Omental fat pad (tissue), 4 donors: ENCODE measurements around the gene GAREM1. TPM values are rescaled to one million over a fixed set of nuclear protein-coding genes. Genes with fewer than 3 reads are reported as not detected.

Experiments
- ATAC-seq: fragments of 150-250 bp; one replicate; pipeline ENCODE4 v1.9.1; 2016; ENCODE audit warnings: mild to moderate bottlenecking, moderate library complexity; ENCODE audit not compliant: low FRiP score
- DNase-seq: peaks from one replicate; pipeline ENCODE4 v3.0.0-alpha.2; 2019; ENCODE audit warnings: low spot score
- CTCF ChIP-seq, 3 donors: fragments of 450-650 bp; IDR thresholded peaks; one replicate each; pipeline ENCODE4 v1.5.1; 2016 to 2017; ENCODE audit warnings: antibody characterized with exemption in 3 of 3, mild to moderate bottlenecking in 3 of 3, moderate library complexity in 2 of 3
- total RNA-seq, 4 donors: library from RNA; depleted of rRNA; stranded (reverse); fragments of >200 nt; gene quantifications; one replicate each; pipeline ENCODE4 v1.1.0, GENCODE V29; 2016

The GAREM1 gene
- total RNA-seq, 4 donors from 2014 or later: 11.2 to 22.4 (median 13.8) TPM

- DNase-seq (no peak), ATAC-seq (no peak)
- no peak for TF ChIP-seq CTCF (IDR thresholded peaks at IDR 0.05)
Measured at GRCh38 chr18:32275221-32275620, 195.5 kb downstream of the GAREM1 start.

GRCh38 chr18:32274307-32274706, 196.4 kb downstream of the GAREM1 start:
- ATAC-seq (no peak), DNase-seq (no peak)
- TF ChIP-seq CTCF (IDR thresholded peaks at IDR 0.05): no peak

DNA sequence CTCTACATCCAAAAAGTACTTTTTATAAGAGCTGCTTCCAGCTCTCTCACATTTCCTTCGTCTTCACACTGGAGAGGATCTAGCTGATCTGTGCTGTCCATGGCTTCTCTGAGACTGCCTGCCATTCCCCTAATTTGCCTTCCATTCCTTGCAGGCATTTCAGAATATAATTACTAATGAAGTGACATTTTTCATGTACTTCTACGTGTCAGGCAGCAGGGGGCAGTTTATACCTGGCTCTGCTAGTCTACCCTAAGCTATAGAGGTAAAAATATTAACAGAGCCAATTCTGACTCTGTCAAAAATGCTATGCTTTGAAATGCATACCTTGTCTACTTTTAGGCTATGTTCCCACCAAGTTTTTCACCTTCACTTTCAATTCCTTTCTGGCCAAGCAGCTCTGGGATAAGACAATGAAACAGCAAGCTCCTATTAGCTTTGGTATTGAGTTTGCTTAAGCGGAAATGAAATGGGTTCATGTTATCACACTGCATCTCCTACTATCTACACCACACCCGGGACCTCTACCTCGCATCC, 198.9 kb downstream of the GAREM1 start:
- DNase-seq (no peak), ATAC-seq (peak; percentile 55)
- TF ChIP-seq CTCF (IDR thresholded peaks at IDR 0.05): peak in 1 of 3 donors; percentile 60

DNA sequence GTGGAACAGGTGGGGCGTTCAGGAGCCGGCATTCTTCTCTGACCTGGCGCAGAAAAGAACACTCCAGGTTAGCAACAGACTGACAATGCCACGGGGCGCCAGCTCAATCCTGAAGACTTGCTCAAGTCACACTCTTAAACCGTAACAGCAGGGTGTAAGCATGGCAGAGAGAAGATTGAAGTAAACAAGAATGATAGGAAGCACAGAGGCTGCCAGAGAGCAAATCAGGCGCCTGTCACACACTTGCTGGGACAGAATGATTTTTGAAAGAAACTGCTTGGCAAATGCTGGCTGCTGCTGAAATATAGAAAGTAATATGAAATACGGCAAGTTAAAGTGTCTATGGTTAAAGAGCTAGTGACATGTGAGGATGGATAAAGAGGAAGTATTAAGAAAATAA, 200.3 kb downstream of the GAREM1 start:
- no peak for ATAC-seq
- no peak for DNase-seq
- no peak for TF ChIP-seq CTCF (IDR thresholded peaks at IDR 0.05)

- TF ChIP-seq CTCF (IDR thresholded peaks at IDR 0.05): no peak
- DNase-seq: no peak
- no peak for ATAC-seq
Measured at GRCh38 chr18:32267463-32267862, 203.2 kb downstream of the GAREM1 start.

DNA sequence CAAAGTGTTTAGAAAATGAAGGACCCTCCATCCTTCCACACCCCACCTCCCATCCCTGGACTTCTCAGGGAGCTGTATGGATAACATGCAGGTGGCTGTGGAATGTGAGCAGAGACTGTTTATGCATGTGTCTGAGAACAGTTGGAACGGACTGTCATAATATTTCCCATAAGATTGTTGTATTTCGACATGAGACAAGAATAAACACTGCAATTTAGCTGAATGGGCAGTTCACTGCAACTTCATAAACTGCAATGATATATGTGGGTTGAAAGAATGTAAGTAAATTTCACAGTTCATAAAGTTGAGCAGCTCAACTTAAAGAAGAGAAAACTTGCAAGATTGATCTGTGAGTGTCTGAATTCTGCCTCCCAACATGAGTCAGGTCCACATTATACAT, 206.3 kb downstream of the GAREM1 start:
- no peak for TF ChIP-seq CTCF (IDR thresholded peaks at IDR 0.05)
- no peak for ATAC-seq
- no peak for DNase-seq

GRCh38 chr18:32262092-32262491, 208.6 kb downstream of the GAREM1 start:
- DNase-seq: no peak
- ATAC-seq: no peak
- no peak for TF ChIP-seq CTCF (IDR thresholded peaks at IDR 0.05)
